DMS153 (cell line): ENCODE results near the gene UBE3A.
"Not testable (repeated sequence)": the region's sequence is repeated elsewhere in the genome, so short reads cannot be mapped to it uniquely, and the experiment has no call there.

Experiments used
- DNase-seq: peaks from one replicate; lab custom pipeline; 2025; lab: John Stamatoyannopoulos, UW

UBE3A gene

GRCh38 chr15:25437777-25438600 is 835 bp downstream of the UBE3A start:
- no peak for DNase-seq

- DNase-seq: no peak
Observed at GRCh38 chr15:25436707-25437106, 2.1 kb downstream of the UBE3A start.

GRCh38 chr15:25435474-25436243 is 3.2 kb downstream of the UBE3A start:
- DNase-seq: no peak

GRCh38 chr15:25433118-25433865 is 5.5 kb downstream of the UBE3A start:
- DNase-seq: no peak

GRCh38 chr15:25431836-25432561 is 6.8 kb downstream of the UBE3A start:
- no peak for DNase-seq

- no peak for DNase-seq
Observed at GRCh38 chr15:25427861-25428260, 11.0 kb downstream of the UBE3A start.

- no peak for DNase-seq
Observed at GRCh38 chr15:25426896-25427610, 11.8 kb downstream of the UBE3A start.

GRCh38 chr15:25424073-25424472 is 14.8 kb downstream of the UBE3A start:
- no peak for DNase-seq

- no peak for DNase-seq
Observed at GRCh38 chr15:25422021-25422420, 16.8 kb downstream of the UBE3A start.

- no peak for DNase-seq
Observed at GRCh38 chr15:25418202-25418601, 20.6 kb downstream of the UBE3A start.

- DNase-seq: no peak
Observed at GRCh38 chr15:25417604-25418003, 21.2 kb downstream of the UBE3A start.

- DNase-seq: no peak
Observed at GRCh38 chr15:25416693-25417092, 22.1 kb downstream of the UBE3A start.

- DNase-seq: no peak
Observed at GRCh38 chr15:25415707-25416106, 23.1 kb downstream of the UBE3A start.

- no peak for DNase-seq
Observed at GRCh38 chr15:25415217-25415616, 23.6 kb downstream of the UBE3A start.

GRCh38 chr15:25410649-25411048 is 28.2 kb downstream of the UBE3A start:
- DNase-seq: no peak

GRCh38 chr15:25409731-25410130 is 29.1 kb downstream of the UBE3A start:
- DNase-seq: not testable (repeated sequence)

GRCh38 chr15:25408929-25409328 is 29.9 kb downstream of the UBE3A start:
- no peak for DNase-seq

GRCh38 chr15:25408428-25408827 is 30.4 kb downstream of the UBE3A start:
- DNase-seq: no peak

GRCh38 chr15:25407950-25408349 is 30.9 kb downstream of the UBE3A start:
- DNase-seq: no peak

- no peak for DNase-seq
Observed at GRCh38 chr15:25406846-25407245, 32.0 kb downstream of the UBE3A start.

GRCh38 chr15:25406261-25406660 is 32.6 kb downstream of the UBE3A start:
- no peak for DNase-seq
